AG09319 (cell line): ENCODE measurements around the gene CACFD1.

Experiments
- DNase-seq: peaks from one replicate; pipeline ENCODE4 v3.0.0-alpha.2; 2010; ENCODE audit warnings: low read depth; ENCODE audit errors: extremely low read depth
- CTCF ChIP-seq: IDR thresholded peaks from 2 replicates; pipeline ENCODE4 v1.5.1; 2011; ENCODE audit warnings: low read depth, mild to moderate bottlenecking, inconsistent platforms, low read length, moderate library complexity

Gene CACFD1

GRCh38 chr9:133492061-133493021 lies 32.6 kb downstream of the CACFD1 start:
- TF ChIP-seq CTCF: no peak

GRCh38 chr9:133493428-133493827 lies 33.6 kb downstream of the CACFD1 start:
- no peak for TF ChIP-seq CTCF
- DNase-seq: no peak

More at GRCh38 chr9:133492061-133493021, 32.6 kb downstream of the CACFD1 start:
- no peak for DNase-seq

GRCh38 chr9:133493845-133494540 lies 34.2 kb downstream of the CACFD1 start:
- DNase-seq: no peak
- TF ChIP-seq CTCF: no peak

- no peak for TF ChIP-seq CTCF
- no peak for DNase-seq
Measured at GRCh38 chr9:133494636-133495326, 35.0 kb downstream of the CACFD1 start.

GRCh38 chr9:133495327-133496293 lies 35.8 kb downstream of the CACFD1 start:
- TF ChIP-seq CTCF: no peak
- no peak for DNase-seq
